Measurements from ENCODE around the gene MEGF11.

The MEGF11 gene

GRCh38 chr15:65929573-65929972, 324.0 kb downstream of the MEGF11 start:
- no peaks in the 10 kb centered on the region for H3K79me2 ChIP-seq (ENCODE audit: insufficient read depth, low read length)
- peaks cover 35% of the 10 kb centered on the region; the same call in 1 of the 2 replicates for H3K36me3 ChIP-seq (ENCODE audit: insufficient read depth, low read length)
- H2AFZ ChIP-seq (ENCODE audit: low read length), result no peak overlapping the region
- no peaks in the 10 kb centered on the region for H3K9me2 ChIP-seq (ENCODE audit: low read depth, low read length)
- no peaks in the 10 kb centered on the region for H3K4me1 ChIP-seq (ENCODE audit: insufficient read depth, low read length, severe bottlenecking)
- no peak overlapping the region for H3K27ac ChIP-seq (ENCODE audit: low read depth, low read length, poor library complexity, severe bottlenecking)
- TF ChIP-seq EZH2 (IDR thresholded peaks at IDR 0.05; ENCODE audit: borderline replicate concordance, low read length), result no peak
- TF ChIP-seq CTCF (IDR thresholded peaks at IDR 0.05; ENCODE audit: low read length), result no peak
- no peak overlapping the region for H3K4me3 ChIP-seq (ENCODE audit: low read depth, low read length, poor library complexity, severe bottlenecking)
- H3F3A ChIP-seq (ENCODE audit: insufficient read depth, low read length), result no peaks in the 10 kb centered on the region
- H3K27me3 ChIP-seq (ENCODE audit: insufficient read depth, low read length), result no peaks in the 10 kb centered on the region
- no peak overlapping the region for H3K4me2 ChIP-seq (ENCODE audit: low read length)
- no peaks in the 10 kb centered on the region for H4K20me1 ChIP-seq (ENCODE audit: insufficient read depth, low read length)
- no peaks in the 10 kb centered on the region for H3K9me3 ChIP-seq (ENCODE audit: low read length)
- H3K9ac ChIP-seq (ENCODE audit: low read length), result no peak overlapping the region

- H3K9me3 ChIP-seq (ENCODE audit: low read length), result no peaks in the 10 kb centered on the region
- H3K4me3 ChIP-seq (ENCODE audit: low read depth, low read length, poor library complexity, severe bottlenecking), result no peak overlapping the region
- no peaks in the 10 kb centered on the region for H4K20me1 ChIP-seq (ENCODE audit: insufficient read depth, low read length)
- H3K9me2 ChIP-seq (ENCODE audit: low read depth, low read length), result no peaks in the 10 kb centered on the region
- no peaks in the 10 kb centered on the region for H3K79me2 ChIP-seq (ENCODE audit: insufficient read depth, low read length)
- no peak overlapping the region for H2AFZ ChIP-seq (ENCODE audit: low read length)
- H3K27me3 ChIP-seq (ENCODE audit: insufficient read depth, low read length), result no peaks in the 10 kb centered on the region
- no peaks in the 10 kb centered on the region for H3K4me1 ChIP-seq (ENCODE audit: insufficient read depth, low read length, severe bottlenecking)
- TF ChIP-seq EZH2 (IDR thresholded peaks at IDR 0.05; ENCODE audit: borderline replicate concordance, low read length), result no peak
- TF ChIP-seq CTCF (IDR thresholded peaks at IDR 0.05; ENCODE audit: low read length), result no peak
- no peak overlapping the region for H3K4me2 ChIP-seq (ENCODE audit: low read length)
- no peak overlapping the region for H3K27ac ChIP-seq (ENCODE audit: low read depth, low read length, poor library complexity, severe bottlenecking)
- no peaks in the 10 kb centered on the region for H3F3A ChIP-seq (ENCODE audit: insufficient read depth, low read length)
- H3K9ac ChIP-seq (ENCODE audit: low read length), result no peak overlapping the region
- H3K36me3 ChIP-seq (ENCODE audit: insufficient read depth, low read length), result peaks cover 38% of the 10 kb centered on the region; the same call in 1 of the 2 replicates
These were observed 326.0 kb downstream of the MEGF11 start for GRCh38 chr15:65927545-65927944.

- Histone ChIP-seq H3K9me2 (ENCODE audit: low read depth, low read length) (no peaks in the 10 kb centered on the region), H3K9ac (ENCODE audit: low read length) (no peak overlapping the region), H3K4me1 (ENCODE audit: insufficient read depth, low read length, severe bottlenecking) (peaks cover 5% of the 10 kb centered on the region), H3K79me2 (ENCODE audit: insufficient read depth, low read length) (no peaks in the 10 kb centered on the region), H3K9me3 (ENCODE audit: low read length) (no peaks in the 10 kb centered on the region), H3F3A (ENCODE audit: insufficient read depth, low read length) (no peaks in the 10 kb centered on the region), H3K4me2 (ENCODE audit: low read length) (no peak overlapping the region), H3K27ac (ENCODE audit: low read depth, low read length, poor library complexity, severe bottlenecking) (no peak overlapping the region), H3K4me3 (ENCODE audit: low read depth, low read length, poor library complexity, severe bottlenecking) (no peak overlapping the region), H3K36me3 (ENCODE audit: insufficient read depth, low read length) (peaks cover 44% of the 10 kb centered on the region; the same call in 1 of the 2 replicates), H3K27me3 (ENCODE audit: insufficient read depth, low read length) (no peaks in the 10 kb centered on the region), H2AFZ (ENCODE audit: low read length) (no peak overlapping the region), H4K20me1 (ENCODE audit: insufficient read depth, low read length) (no peaks in the 10 kb centered on the region)
- TF ChIP-seq CTCF (IDR thresholded peaks at IDR 0.05; ENCODE audit: low read length), result no peak
- TF ChIP-seq EZH2 (IDR thresholded peaks at IDR 0.05; ENCODE audit: borderline replicate concordance, low read length), result no peak
These were observed 326.7 kb downstream of the MEGF11 start for GRCh38 chr15:65926899-65927298.
